K562 (cell line): Measurements from ENCODE around the gene PSMA5. TPM values are rescaled to one million over a fixed set of nuclear protein-coding genes. Genes with fewer than 3 reads are reported as not detected.

ENCODE experiments used
- ATAC-seq: fragments of 200-7000 bp; cut with Tn5 transposase; 3 replicates; pipeline ENCODE4 v1.9.1; 2020; ENCODE audit warnings: moderate library complexity
- BruUV-seq: library from RNA; stranded (reverse); fragments of 400-500 nt; replicated peaks from 2 replicates; lab custom pipeline; 2021; lab: Mats Ljungman, UMichigan
- CTCF ChIA-PET: fragments of 300-600 bp; formaldehyde crosslinking; extraction: SDS; loops from one replicate; lab custom pipeline; 2021; ENCODE audit warnings: low intra/inter-chr PET ratio; lab: Yijun Ruan, JAX
- POLR2A ChIA-PET: fragments of 300-600, 350-650 bp; sonication (Branson Sonifier 250); formaldehyde crosslinking; extraction: SDS; loops from one replicate; lab custom pipeline; 2021; ENCODE audit warnings: antibody characterized with exemption, inconsistent platforms; lab: Yijun Ruan, JAX
- DNase-seq, 4 experiments: peaks; one replicate each; pipeline versions ENCODE4 v3.0.0 to v3.0.0-alpha.2; 2011 to 2018; ENCODE audit warnings: low spot score in 3 of 4, mixed read lengths in 3 of 4; ENCODE audit errors: extremely low read depth in 1 of 4
- FAIRE-seq: peaks from 2 replicates; lab custom pipeline; 2011; peaks lifted over from hg19 to GRCh38; lab: Jason Lieb, UNC
- H2AFZ ChIP-seq: 2 replicates; pipeline ENCODE4 v1.6.0; 2011; ENCODE audit warnings: low read depth, low read length, control low read depth, inconsistent platforms
- H3K27ac ChIP-seq: fragments of 200-600 bp; 3 replicates; pipeline ENCODE4 v1.8.0; 2011; ENCODE audit warnings: low read depth, mild to moderate bottlenecking, control low read depth, inconsistent platforms, low read length, moderate library complexity, mixed read lengths; ENCODE audit errors: extremely low read depth
- H3K27me3 ChIP-seq, 2 experiments: fragments of 300-600 bp in 1 of 2; 2 replicates in 1 of 2; 3 replicates in 1 of 2; pipeline versions ENCODE4 v1.6.0 to v1.8.0; 2011; ENCODE audit warnings: inconsistent platforms in 2 of 2, low read length in 2 of 2, mild to moderate bottlenecking in 1 of 2, mixed read lengths in 1 of 2, moderate library complexity in 1 of 2; ENCODE audit not compliant: control insufficient read depth in 2 of 2, insufficient read depth in 2 of 2
- H3K36me3 ChIP-seq: fragments of 300-600 bp; 3 replicates; pipeline ENCODE4 v1.8.0; 2011; ENCODE audit warnings: mild to moderate bottlenecking, low read length, inconsistent platforms; ENCODE audit not compliant: control insufficient read depth, insufficient read depth
- H3K4me1 ChIP-seq, 2 experiments: fragments of 200-600 bp in 1 of 2; replicated peaks in 1 of 2; 2 replicates in 1 of 2; 3 replicates in 1 of 2; pipeline versions ENCODE4 v1.5.1 to v1.8.0; 2011; ENCODE audit warnings: inconsistent platforms in 2 of 2, low read length in 2 of 2, mild to moderate bottlenecking in 1 of 2, mixed read lengths in 1 of 2, moderate library complexity in 1 of 2; ENCODE audit not compliant: control insufficient read depth in 2 of 2, insufficient read depth in 2 of 2
- H3K4me2 ChIP-seq: 2 replicates; pipeline ENCODE4 v1.6.1; 2011; ENCODE audit warnings: low read length, control low read depth, inconsistent platforms, mixed read lengths; ENCODE audit not compliant: insufficient read depth
- H3K4me3 ChIP-seq: fragments of 200-600 bp; sonication (generic), shearing (Covaris generic); 2 replicates; pipeline ENCODE4 v1.5.1; 2016; ENCODE audit warnings: control low read depth, inconsistent platforms
- H3K79me2 ChIP-seq: fragments of 200-600 bp; 3 replicates; pipeline ENCODE4 v1.8.0; 2011; ENCODE audit warnings: low read length, inconsistent platforms; ENCODE audit not compliant: control insufficient read depth, insufficient read depth
- H3K9ac ChIP-seq, 2 experiments: 2 replicates each; pipeline versions ENCODE4 v1.6.0 to v1.6.1; 2011; ENCODE audit warnings: low read depth in 2 of 2, low read length in 2 of 2, control low read depth in 1 of 2, inconsistent platforms in 1 of 2, mild to moderate bottlenecking in 1 of 2, mixed read lengths in 1 of 2; ENCODE audit not compliant: insufficient read depth in 1 of 2
- H3K9me1 ChIP-seq: one replicate; pipeline ENCODE4 v1.6.0; 2011; ENCODE audit warnings: inconsistent platforms, mild to moderate bottlenecking, low read length, moderate library complexity; ENCODE audit not compliant: control insufficient read depth, insufficient read depth
- H3K9me3 ChIP-seq: replicated peaks from 2 replicates; pipeline ENCODE4 v1.5.1; 2011; ENCODE audit warnings: low read depth, low read length, inconsistent platforms; ENCODE audit not compliant: control insufficient read depth, insufficient read depth
- H4K20me1 ChIP-seq: replicated peaks from 2 replicates; pipeline ENCODE4 v1.6.1; 2011; ENCODE audit warnings: low read length, inconsistent platforms, mixed read lengths; ENCODE audit not compliant: control insufficient read depth, insufficient read depth
- ATF1 ChIP-seq, 2 experiments: fragments of 450-650 bp in 1 of 2; IDR thresholded peaks; 2 replicates each; pipeline ENCODE4 v1.6.1; 2016; ENCODE audit warnings: missing compliant biosample characterization in 1 of 2, missing genetic modification characterization in 1 of 2
- BCOR ChIP-seq: fragments of 450-650 bp; IDR thresholded peaks from 2 replicates; pipeline ENCODE4 v1.6.1; 2016
- CBFB ChIP-seq: sonication (generic); formaldehyde crosslinking; IDR thresholded peaks from 2 replicates; pipeline ENCODE4 v1.4.0; 2020; ENCODE audit warnings: mild to moderate bottlenecking, missing genetic modification reagents
- ETS2 ChIP-seq: IDR thresholded peaks from 2 replicates; pipeline ENCODE4 v1.6.1; 2016; ENCODE audit warnings: borderline replicate concordance, missing genetic modification characterization, mild to moderate bottlenecking, moderate library complexity, missing compliant biosample characterization; ENCODE audit not compliant: poor library complexity, severe bottlenecking
- FOXP4 ChIP-seq: sonication (generic); formaldehyde crosslinking; IDR thresholded peaks from 2 replicates; pipeline ENCODE4 v1.8.0; 2022; ENCODE audit warnings: mild to moderate bottlenecking, missing genetic modification reagents, borderline replicate concordance
- KAT7 ChIP-seq: sonication (generic); formaldehyde crosslinking; IDR thresholded peaks from 2 replicates; pipeline ENCODE4 v1.8.0; 2022; ENCODE audit warnings: missing genetic modification reagents, mild to moderate bottlenecking, borderline replicate concordance
- NFIC ChIP-seq: fragments of 450-650 bp; IDR thresholded peaks from 2 replicates; pipeline ENCODE4 v1.6.1; 2017; ENCODE audit warnings: mild to moderate bottlenecking, inconsistent platforms
- NR0B1 ChIP-seq: fragments of 450-650 bp; IDR thresholded peaks from one replicate; pipeline ENCODE4 v1.6.1; 2018; ENCODE audit warnings: mild to moderate bottlenecking, moderate library complexity; ENCODE audit not compliant: partially characterized antibody
- RAD21 ChIP-seq, 2 experiments: fragments of 250-450 bp in 1 of 2; fragments of 450-650 bp in 1 of 2; sonication (Bioruptor Pico) in 1 of 2; formaldehyde crosslinking in 1 of 2; IDR thresholded peaks in 1 of 2; conservative IDR thresholded peaks in 1 of 2; 2 replicates each; pipeline versions ENCODE4 v1.4.0 to v1.8.0; 2020 to 2022; ENCODE audit warnings: mild to moderate bottlenecking in 2 of 2, moderate library complexity in 1 of 2
- RFX5 ChIP-seq: IDR thresholded peaks from 2 replicates; pipeline ENCODE4 v1.6.1; 2011; ENCODE audit warnings: low read depth, mild to moderate bottlenecking, improper control_type of control experiment, low read length
- TEAD4 ChIP-seq, 2 experiments: sonication (generic) in 1 of 2; formaldehyde crosslinking in 1 of 2; IDR thresholded peaks; 2 replicates each; pipeline versions ENCODE4 v1.6.1 to v1.8.0; 2012 to 2022; ENCODE audit warnings: borderline replicate concordance in 1 of 2, inconsistent platforms in 1 of 2, low read length in 1 of 2, mild to moderate bottlenecking in 1 of 2, missing genetic modification reagents in 1 of 2
- ZC3H4 ChIP-seq: sonication (generic); formaldehyde crosslinking; IDR thresholded peaks from 2 replicates; pipeline ENCODE4 v1.9.0; 2021; ENCODE audit warnings: missing genetic modification reagents, borderline replicate concordance
- ZNF133 ChIP-seq: fragments of 250-450 bp; sonication (Bioruptor Pico); IDR thresholded peaks from 2 replicates; pipeline ENCODE4 v1.4.0; 2020; ENCODE audit warnings: mild to moderate bottlenecking
- ZNF639 ChIP-seq, 2 experiments: fragments of 200-800 bp in 1 of 2; sonication (Bioruptor generic) in 1 of 2; sonication (generic) in 1 of 2; formaldehyde crosslinking in 1 of 2; IDR thresholded peaks in 1 of 2; conservative IDR thresholded peaks in 1 of 2; 2 replicates each; pipeline versions ENCODE4 v1.5.0 to v1.6.1; 2016 to 2020; ENCODE audit warnings: missing compliant biosample characterization in 1 of 2, missing genetic modification characterization in 1 of 2, missing genetic modification reagents in 1 of 2
- WGBS: fragments of 100-300 bp; shearing (Covaris generic); methylation state at CpG from one replicate; pipeline ENCODE4 v1.1.6; 2016; ENCODE audit warnings: low coverage, mixed read lengths; ENCODE audit not compliant: insufficient coverage; ENCODE audit errors: missing lambda C conversion rate; 5-methylcytosine and 5-hydroxymethylcytosine counted together
- in situ Hi-C: fragments of 300-500 bp; cut with MboI; formaldehyde crosslinking; loops from 4 replicates; pipeline ENCODE4 v1.15.0; 2018; ENCODE audit warnings: inconsistent platforms, mixed read lengths
- intact Hi-C: fragments of 100-400 bp; cut with micrococcal nuclease; formaldehyde crosslinking; loops from 2 replicates; pipeline ENCODE4 v1.14.2; 2022
- polyA plus RNA-seq, 8 experiments: library from polyadenylated mRNA; depleted of rRNA in 4 of 8; stranded (reverse) in 5 of 8; unstranded in 3 of 8; fragments of >200 nt; fragmentation: Nextera tagmentation in 2 of 8; fragmentation: Illumina TruSeq in 1 of 8; extraction: Ambion mirVana in 2 of 8; extraction: Trizol in 1 of 8; gene quantifications; 2 replicates each; pipeline versions ENCODE4 v1.2.1 to v1.2.3, GENCODE V29; 2011 to 2014; ENCODE audit warnings: inconsistent platforms in 1 of 8, missing spikeins in 1 of 8
- total RNA-seq, 7 experiments: library from RNA; depleted of rRNA in 6 of 7; stranded (reverse); fragments of >200 nt in 6 of 7; fragmentation: Illumina TruSeq in 2 of 7; extraction: Trizol in 2 of 7; gene quantifications; 2 replicates each; pipeline versions ENCODE4 v1.2.1 to v1.2.3, GENCODE V29; 2011 to 2021; ENCODE audit warnings: low replicate concordance in 1 of 7

The PSMA5 gene
- total and polyA plus RNA-seq, 9 of the 15 experiments (the other 6 are each of a cell fraction or from before 2014, with no cell fraction given) = 82.6 to 542 (median 287) TPM

- intact Hi-C loops (loop anchor here (5.0 kb wide), 1 partner anchor 34 kb away; no protein-coding TSS in a partner anchor), in situ Hi-C loops (no loop called here)
- ChIA-PET POLR2A (interaction anchor here (0.7 to 3.4 kb wide), 7 partner anchors 12 to 481 kb away, joined by 3 to 16 read pairs (median 3); partner anchors contain the start of genes PSRC1 and SARS1), CTCF (interaction anchor here (0.7 kb wide), 1 partner anchor 133 kb away, joined by 3 read pairs; no protein-coding TSS in a partner anchor)
- H3K4me3 ChIP-seq = peak overlapping the region; percentile 55
- peak overlapping the region; percentile 56 to 66; a peak in 3 of 4 replicates for H3K9ac ChIP-seq
- ATAC-seq = no peak
- WGBS = 16% methylated on average over 5 of the region's 5 CpGs
- no peaks in the 10 kb centered on the region for H3K9me3 ChIP-seq
- peak in 1 of 4 experiments; percentile 37 for DNase-seq
- no peaks in the 10 kb centered on the region for H3K9me1 ChIP-seq
- H3K27me3 ChIP-seq = no peaks in the 10 kb centered on the region
- peaks cover 31 to 53% of the 10 kb centered on the region in 2 experiments for H3K4me1 ChIP-seq
- peak overlapping the region; percentile 87 for H3K4me2 ChIP-seq
- no peak for FAIRE-seq
- H3K27ac ChIP-seq = peak overlapping the region; percentile 92; the same call in 2 of the 3 replicates
- peaks cover 68% of the 10 kb centered on the region for H3K79me2 ChIP-seq
- no peaks in the 10 kb centered on the region for H4K20me1 ChIP-seq
- H3K36me3 ChIP-seq = peaks cover 22% of the 10 kb centered on the region
- BruUV-seq = no TSS peak
- H2AFZ ChIP-seq = no peak overlapping the region
- TF ChIP-seq ZNF639 (CRISPR knock-in tag; conservative IDR thresholded peaks at IDR 0.05 in 1 of 2, IDR thresholded peaks at IDR 0.05 in 1 of 2) (no peak), RAD21 (CRISPR knock-in tag; conservative IDR thresholded peaks at IDR 0.05 in 1 of 2, IDR thresholded peaks at IDR 0.05 in 1 of 2) (0 out of 4 replicates have a peak, but pooled peaks of 1 of the 2 experiments have one; percentile 1), FOXP4 (no peak), NFIC (no peak), NR0B1 (no peak), CBFB (no peak), ZC3H4 (CRISPR knock-in tag) (no peak), RFX5 (no peak), KAT7 (CRISPR knock-in tag) (no peak), BCOR (peak; percentile 83), TEAD4 (IDR thresholded peaks at IDR 0.05; ENCODE audit: low read length) (peak; percentile 14; the same call in 1 of the 2 replicates), TEAD4 (CRISPR knock-in tag; IDR thresholded peaks at IDR 0.05; ENCODE audit: borderline replicate concordance) (no peak), ATF1 (CRISPR knock-in tag; IDR thresholded peaks at IDR 0.05) (no peak), ATF1 (tag; IDR thresholded peaks at IDR 0.05) (no peak), ETS2 (tag) (no peak), ZNF133 (no peak)
Observed at GRCh38 chr1:109395602-109396512, 30.4 kb downstream of the PSMA5 start.
